ENCODE data around the gene MORN4. TPM values are rescaled to one million over a fixed set of nuclear protein-coding genes. Genes with fewer than 3 reads are reported as not detected.

The MORN4 gene
- polyA plus RNA-seq, 1 donor (not counting 4 experiments of a cell fraction or from before 2014, with no cell fraction given) = 9.1 TPM

DNA sequence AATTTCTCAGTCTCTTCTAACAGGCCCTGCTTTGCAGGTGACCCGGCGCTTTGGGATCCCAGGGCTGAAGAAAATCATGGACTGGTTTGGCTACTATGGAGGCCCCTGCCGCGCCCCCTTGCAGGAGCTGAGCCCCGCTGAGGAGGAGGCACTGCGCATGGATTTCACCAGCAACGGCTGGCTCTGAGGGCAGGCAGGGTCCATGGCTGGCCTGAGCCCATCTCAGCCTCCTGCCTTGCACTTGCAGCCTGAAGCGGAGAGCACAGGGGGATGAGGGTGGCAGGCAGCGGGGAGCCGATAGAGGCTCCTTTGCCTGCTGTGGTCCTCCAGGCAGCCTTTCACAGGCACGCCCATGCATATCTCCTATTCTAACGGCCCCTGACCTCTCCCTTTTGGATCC, 21.8 kb downstream of the MORN4 start:
- H3K9me3 ChIP-seq (ENCODE audit: control insufficient read depth, low read depth, low read length) = no peaks in the 10 kb centered on the region
- H3K36me3 ChIP-seq (ENCODE audit: control insufficient read depth in 2 of 2, extremely low read depth in 1 of 2, insufficient read depth in 2 of 2, low read length in 2 of 2) = no peaks in the 10 kb centered on the region
- H3K9me1 ChIP-seq (ENCODE audit: control insufficient read depth, extremely low read depth, insufficient read depth, low read length) = no peaks in the 10 kb centered on the region
- H3K4me1 ChIP-seq (ENCODE audit: control insufficient read depth, extremely low read depth, insufficient read depth, low read length) = peaks cover 19% of the 10 kb centered on the region
- dilution Hi-C loops (cut with MboI; ENCODE audit: extremely low pct_ligation_motif_present, low sequenced_read_pairs) = no loop called here
- TF ChIP-seq EZH2 (IDR thresholded peaks at IDR 0.05; ENCODE audit: low read length) = no peak
- TF ChIP-seq, protein P1, sequence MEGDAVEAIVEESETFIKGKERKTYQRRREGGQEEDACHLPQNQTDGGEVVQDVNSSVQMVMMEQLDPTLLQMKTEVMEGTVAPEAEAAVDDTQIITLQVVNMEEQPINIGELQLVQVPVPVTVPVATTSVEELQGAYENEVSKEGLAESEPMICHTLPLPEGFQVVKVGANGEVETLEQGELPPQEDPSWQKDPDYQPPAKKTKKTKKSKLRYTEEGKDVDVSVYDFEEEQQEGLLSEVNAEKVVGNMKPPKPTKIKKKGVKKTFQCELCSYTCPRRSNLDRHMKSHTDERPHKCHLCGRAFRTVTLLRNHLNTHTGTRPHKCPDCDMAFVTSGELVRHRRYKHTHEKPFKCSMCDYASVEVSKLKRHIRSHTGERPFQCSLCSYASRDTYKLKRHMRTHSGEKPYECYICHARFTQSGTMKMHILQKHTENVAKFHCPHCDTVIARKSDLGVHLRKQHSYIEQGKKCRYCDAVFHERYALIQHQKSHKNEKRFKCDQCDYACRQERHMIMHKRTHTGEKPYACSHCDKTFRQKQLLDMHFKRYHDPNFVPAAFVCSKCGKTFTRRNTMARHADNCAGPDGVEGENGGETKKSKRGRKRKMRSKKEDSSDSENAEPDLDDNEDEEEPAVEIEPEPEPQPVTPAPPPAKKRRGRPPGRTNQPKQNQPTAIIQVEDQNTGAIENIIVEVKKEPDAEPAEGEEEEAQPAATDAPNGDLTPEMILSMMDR (optimal IDR thresholded peaks at IDR 0.05 in 1 of 3, IDR thresholded peaks at IDR 0.05 in 1 of 3, conservative IDR thresholded peaks at IDR 0.05 in 1 of 3; ENCODE audit: extremely low read depth in 1 of 3, insufficient read depth in 2 of 3, low read length in 3 of 3) = no peak
- H3K4me2 ChIP-seq (ENCODE audit: control insufficient read depth, extremely low read depth, insufficient read depth, low read depth, low read length) = no peak overlapping the region
- H2AFZ ChIP-seq (ENCODE audit: control insufficient read depth, low read length) = no peak overlapping the region
- H3K4me3 ChIP-seq (ENCODE audit: control insufficient read depth in 2 of 3, extremely low read depth in 1 of 3, insufficient read depth in 2 of 3, low read depth in 1 of 3, low read length in 3 of 3) = no peak overlapping the region
- H3K27ac ChIP-seq (ENCODE audit: control insufficient read depth, insufficient read depth, low read length) = no peak overlapping the region
- H3K9ac ChIP-seq (ENCODE audit: control insufficient read depth, extremely low read depth, insufficient read depth, low read length) = no peak overlapping the region
- FAIRE-seq (no peak), DNase-seq (ENCODE audit: low read depth, low spot score) (no peak)
- no peaks in the 10 kb centered on the region for H3K27me3 ChIP-seq (ENCODE audit: control insufficient read depth, extremely low read depth, insufficient read depth, low read length)
- no peaks in the 10 kb centered on the region for H4K20me1 ChIP-seq (ENCODE audit: control insufficient read depth, extremely low read depth, insufficient read depth, low read length)
- no peaks in the 10 kb centered on the region for H3K79me2 ChIP-seq (ENCODE audit: control insufficient read depth, insufficient read depth, low read length)

DNA sequence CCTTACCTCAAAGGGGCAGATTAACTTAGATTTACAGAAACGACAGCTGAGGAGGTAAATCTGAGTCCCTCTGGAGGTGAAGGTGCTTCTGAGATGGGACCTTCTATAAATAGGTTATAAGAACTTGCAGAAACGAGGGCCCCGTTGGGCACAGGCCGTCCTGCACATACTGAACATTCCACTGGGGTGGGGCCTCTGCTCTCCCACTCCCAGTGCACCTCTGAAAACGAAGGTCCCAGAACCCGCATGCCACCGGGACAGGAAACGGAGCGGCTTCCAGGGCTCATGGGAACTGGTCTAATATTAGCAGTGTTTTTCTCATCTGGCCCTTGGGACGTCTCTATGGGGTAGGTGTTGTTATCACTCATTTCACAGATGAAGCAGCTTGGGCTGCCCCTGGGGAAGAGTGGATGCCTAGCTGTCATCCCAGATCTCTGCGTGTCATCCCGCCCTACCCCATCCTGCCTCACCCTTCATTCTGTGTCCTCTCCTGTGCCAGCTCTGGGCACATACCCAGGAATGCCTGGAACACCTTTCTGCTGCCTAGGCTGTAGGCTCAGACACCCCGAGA, 24.2 kb downstream of the MORN4 start:
- Histone ChIP-seq H3K4me3 (ENCODE audit: control insufficient read depth in 2 of 3, extremely low read depth in 1 of 3, insufficient read depth in 2 of 3, low read depth in 1 of 3, low read length in 3 of 3) (peak overlapping the region in 1 of 3 experiments; percentile 31), H4K20me1 (ENCODE audit: control insufficient read depth, extremely low read depth, insufficient read depth, low read length) (no peaks in the 10 kb centered on the region), H3K9me3 (ENCODE audit: control insufficient read depth, low read depth, low read length) (no peaks in the 10 kb centered on the region), H3K9me1 (ENCODE audit: control insufficient read depth, extremely low read depth, insufficient read depth, low read length) (no peaks in the 10 kb centered on the region), H2AFZ (ENCODE audit: control insufficient read depth, low read length) (peak overlapping the region; percentile 27), H3K4me2 (ENCODE audit: control insufficient read depth, extremely low read depth, insufficient read depth, low read depth, low read length) (peak overlapping the region; percentile 55), H3K9ac (ENCODE audit: control insufficient read depth, extremely low read depth, insufficient read depth, low read length) (no peak overlapping the region), H3K4me1 (ENCODE audit: control insufficient read depth, extremely low read depth, insufficient read depth, low read length) (peaks cover 19% of the 10 kb centered on the region), H3K36me3 (ENCODE audit: control insufficient read depth in 2 of 2, extremely low read depth in 1 of 2, insufficient read depth in 2 of 2, low read length in 2 of 2) (no peaks in the 10 kb centered on the region), H3K27ac (ENCODE audit: control insufficient read depth, insufficient read depth, low read length) (no peak overlapping the region), H3K79me2 (ENCODE audit: control insufficient read depth, insufficient read depth, low read length) (no peaks in the 10 kb centered on the region), H3K27me3 (ENCODE audit: control insufficient read depth, extremely low read depth, insufficient read depth, low read length) (no peaks in the 10 kb centered on the region)
- FAIRE-seq (peak; percentile 84), DNase-seq (ENCODE audit: low read depth, low spot score) (no peak)
- dilution Hi-C loops (cut with MboI; ENCODE audit: extremely low pct_ligation_motif_present, low sequenced_read_pairs) = no loop called here
- TF ChIP-seq, protein P1 (optimal IDR thresholded peaks at IDR 0.05 in 1 of 3, IDR thresholded peaks at IDR 0.05 in 1 of 3, conservative IDR thresholded peaks at IDR 0.05 in 1 of 3; ENCODE audit: extremely low read depth in 1 of 3, insufficient read depth in 2 of 3, low read length in 3 of 3) = no peak
- TF ChIP-seq EZH2 (IDR thresholded peaks at IDR 0.05; ENCODE audit: low read length) = no peak
